ENCODE results near the gene ADGRG2. TPM values are rescaled to one million over a fixed set of nuclear protein-coding genes. Genes with fewer than 3 reads are reported as not detected.

Gene ADGRG2
- total RNA-seq, 1 experiment from 2014 or later: not detected

DNA sequence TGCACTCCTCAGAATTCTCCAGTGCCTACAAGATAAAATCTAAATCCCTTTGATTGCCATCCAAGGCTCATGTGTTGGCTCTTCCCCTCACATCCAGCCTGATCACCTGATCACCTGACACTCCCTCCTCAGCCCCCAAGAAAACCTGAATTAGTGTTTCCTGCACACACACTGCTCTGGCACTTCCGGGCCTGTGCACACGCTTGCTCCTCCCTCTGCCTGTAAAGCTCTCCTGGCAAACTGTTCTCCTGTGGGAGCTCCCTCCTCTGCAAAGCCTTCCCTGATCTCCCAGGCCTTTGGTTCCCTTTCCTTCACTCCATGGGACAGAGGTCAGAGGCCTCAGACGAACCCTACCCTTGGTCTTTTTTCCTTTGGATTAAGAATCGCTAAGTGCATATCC is 158.2 kb downstream of the ADGRG2 start:
- BruUV-seq (replicated peaks): no TSS peak
- DNase-seq (ENCODE audit: low read depth, low spot score): no peak

DNA sequence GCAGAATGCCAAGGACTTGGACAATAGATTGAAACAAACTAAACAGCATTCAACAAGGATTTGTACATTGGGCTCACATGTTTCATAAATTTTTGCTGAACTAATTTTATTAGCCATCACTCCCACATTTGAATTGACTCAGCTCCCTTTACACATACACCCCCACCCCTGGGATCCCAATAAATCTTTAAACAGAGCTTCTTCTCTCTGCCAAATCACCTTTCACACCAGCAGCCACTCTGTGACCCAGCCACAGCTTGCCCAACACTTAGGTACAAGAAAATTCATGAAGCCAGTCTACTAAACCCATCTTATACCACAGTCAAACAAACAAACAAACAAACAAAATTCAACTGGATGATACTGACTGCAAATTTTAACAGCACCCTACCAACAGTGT is 159.9 kb downstream of the ADGRG2 start:
- Histone ChIP-seq H3K27ac (ENCODE audit: low read depth, low read length) (no peak overlapping the region), H3K9me3 (ENCODE audit: control insufficient read depth in 1 of 2, insufficient read depth in 1 of 2, low read depth in 1 of 2, low read length in 2 of 2) (no peaks in the 10 kb centered on the region), H3K79me2 (ENCODE audit: insufficient read depth, low read length) (no peaks in the 10 kb centered on the region), H3K27me3 (ENCODE audit: insufficient read depth, low read length) (no peaks in the 10 kb centered on the region), H3K9ac (ENCODE audit: low read length) (no peak overlapping the region), H3K4me3 (replicated peaks in 1 of 2; ENCODE audit: low read depth in 1 of 2, low read length in 2 of 2) (no peak overlapping the region), H3K9me2 (ENCODE audit: insufficient read depth) (no peaks in the 10 kb centered on the region), H4K20me1 (ENCODE audit: insufficient read depth) (no peaks in the 10 kb centered on the region), H3K4me2 (ENCODE audit: low read length) (no peak overlapping the region), H3K36me3 (ENCODE audit: control insufficient read depth in 1 of 2, insufficient read depth in 2 of 2, low read length in 2 of 2) (no peaks in the 10 kb centered on the region), H2AFZ (ENCODE audit: low read depth, low read length, poor library complexity, severe bottlenecking) (no peak overlapping the region), H3K4me1 (ENCODE audit: control insufficient read depth in 1 of 2, insufficient read depth in 2 of 2, low read length in 2 of 2) (no peaks in the 10 kb centered on the region)
- CTCF ChIA-PET: no interaction called here
- RAD21 ChIA-PET (ENCODE audit: low non-redundant PET in 1 of 2, low total read pairs in 2 of 2, uncharacterized antibody in 2 of 2, unreplicated experiment in 2 of 2): no interaction called here
- DNase-seq (ENCODE audit: low read depth, low spot score) (no peak), ATAC-seq (no peak)
- POLR2A ChIA-PET: no interaction called here
- TF ChIP-seq ZFX (IDR thresholded peaks at IDR 0.05): no peak
- no peak for TF ChIP-seq POLR2AphosphoS5 (IDR thresholded peaks at IDR 0.05; ENCODE audit: low read depth, low read length)
- TF ChIP-seq, protein P1, sequence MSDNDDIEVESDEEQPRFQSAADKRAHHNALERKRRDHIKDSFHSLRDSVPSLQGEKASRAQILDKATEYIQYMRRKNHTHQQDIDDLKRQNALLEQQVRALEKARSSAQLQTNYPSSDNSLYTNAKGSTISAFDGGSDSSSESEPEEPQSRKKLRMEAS (IDR thresholded peaks at IDR 0.05): no peak
- no peak for TF ChIP-seq POLR2A (IDR thresholded peaks at IDR 0.05; ENCODE audit: borderline replicate concordance, extremely low read depth, insufficient read depth, insufficient read length)
- no peak for TF ChIP-seq JUND (IDR thresholded peaks at IDR 0.05)
- intact Hi-C loops (cut with micrococcal nuclease): no loop called here
- BruUV-seq (replicated peaks): no TSS peak

More for the DNA sequence above, 158.2 kb downstream of the ADGRG2 start:
- H4K20me1 ChIP-seq (ENCODE audit: insufficient read depth): no peaks in the 10 kb centered on the region
- no peaks in the 10 kb centered on the region for H3K9me2 ChIP-seq (ENCODE audit: insufficient read depth)
- no peaks in the 10 kb centered on the region for H3K4me1 ChIP-seq (ENCODE audit: control insufficient read depth in 1 of 2, insufficient read depth in 2 of 2, low read length in 2 of 2)
- TF ChIP-seq CBX3 (IDR thresholded peaks at IDR 0.05; ENCODE audit: low read depth) (no peak), SIN3A (IDR thresholded peaks at IDR 0.05; ENCODE audit: low read depth) (no peak), ELF1 (IDR thresholded peaks at IDR 0.05; ENCODE audit: borderline replicate concordance, low read depth) (no peak), POLR2A (IDR thresholded peaks at IDR 0.05; ENCODE audit: borderline replicate concordance, extremely low read depth, insufficient read depth, insufficient read length) (no peak), EZH2 (IDR thresholded peaks at IDR 0.05) (no peak)
- TF ChIP-seq, protein P2, sequence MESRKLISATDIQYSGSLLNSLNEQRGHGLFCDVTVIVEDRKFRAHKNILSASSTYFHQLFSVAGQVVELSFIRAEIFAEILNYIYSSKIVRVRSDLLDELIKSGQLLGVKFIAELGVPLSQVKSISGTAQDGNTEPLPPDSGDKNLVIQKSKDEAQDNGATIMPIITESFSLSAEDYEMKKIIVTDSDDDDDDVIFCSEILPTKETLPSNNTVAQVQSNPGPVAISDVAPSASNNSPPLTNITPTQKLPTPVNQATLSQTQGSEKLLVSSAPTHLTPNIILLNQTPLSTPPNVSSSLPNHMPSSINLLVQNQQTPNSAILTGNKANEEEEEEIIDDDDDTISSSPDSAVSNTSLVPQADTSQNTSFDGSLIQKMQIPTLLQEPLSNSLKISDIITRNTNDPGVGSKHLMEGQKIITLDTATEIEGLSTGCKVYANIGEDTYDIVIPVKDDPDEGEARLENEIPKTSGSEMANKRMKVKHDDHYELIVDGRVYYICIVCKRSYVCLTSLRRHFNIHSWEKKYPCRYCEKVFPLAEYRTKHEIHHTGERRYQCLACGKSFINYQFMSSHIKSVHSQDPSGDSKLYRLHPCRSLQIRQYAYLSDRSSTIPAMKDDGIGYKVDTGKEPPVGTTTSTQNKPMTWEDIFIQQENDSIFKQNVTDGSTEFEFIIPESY (IDR thresholded peaks at IDR 0.05; ENCODE audit: extremely low read depth, insufficient replicate concordance, low read length): no peak
- H3K79me2 ChIP-seq (ENCODE audit: insufficient read depth, low read length): no peaks in the 10 kb centered on the region
- no peak overlapping the region for H3K4me2 ChIP-seq (ENCODE audit: low read length)
- H3K9me3 ChIP-seq (ENCODE audit: control insufficient read depth in 1 of 2, insufficient read depth in 1 of 2, low read depth in 1 of 2, low read length in 2 of 2): no peaks in the 10 kb centered on the region
- H3K9ac ChIP-seq (ENCODE audit: low read length): no peak overlapping the region
- intact Hi-C loops (cut with micrococcal nuclease): no loop called here
- H2AFZ ChIP-seq (ENCODE audit: low read depth, low read length, poor library complexity, severe bottlenecking): no peak overlapping the region
- RAD21 ChIA-PET (ENCODE audit: low non-redundant PET in 1 of 2, low total read pairs in 2 of 2, uncharacterized antibody in 2 of 2, unreplicated experiment in 2 of 2): no interaction called here
- POLR2A ChIA-PET: no interaction called here
- H3K27ac ChIP-seq (ENCODE audit: low read depth, low read length): no peak overlapping the region
- H3K36me3 ChIP-seq (ENCODE audit: control insufficient read depth in 1 of 2, insufficient read depth in 2 of 2, low read length in 2 of 2): no peaks in the 10 kb centered on the region
- H3K4me3 ChIP-seq (replicated peaks in 1 of 2; ENCODE audit: low read depth in 1 of 2, low read length in 2 of 2): no peak overlapping the region
- no peak for ATAC-seq
- CTCF ChIA-PET: no interaction called here
- H3K27me3 ChIP-seq (ENCODE audit: insufficient read depth, low read length): no peaks in the 10 kb centered on the region

Data from HCT116 (cell line).